CD4-positive, CD25-positive, alpha-beta regulatory T cell (primary cell): Measurements from ENCODE around the gene PCGF3. TPM values are rescaled to one million over a fixed set of nuclear protein-coding genes. Genes with fewer than 3 reads are reported as not detected.

Experiments used
- ATAC-seq, 2 donors: fragments of 150-1000 bp; cut with Tn5 transposase; one replicate each; pipeline ENCODE4 v1.10.0; 2021; ENCODE audit warnings: low read depth in 2 of 2, moderate number of reproducible peaks in 2 of 2, moderate library complexity in 1 of 2
- DNase-seq, 3 donors: peaks; one replicate each; pipeline versions ENCODE4 v3.0.0 to v3.0.0-alpha.2; 2012 to 2022; ENCODE audit warnings: mixed read lengths in 1 of 3
- H3K27ac ChIP-seq: one replicate; pipeline ENCODE4 v1.7.0; 2013; ENCODE audit warnings: mild to moderate bottlenecking, low read length; ENCODE audit not compliant: insufficient read depth, poor library complexity, severe bottlenecking
- H3K27me3 ChIP-seq: one replicate; pipeline ENCODE4 v1.7.0; 2013; ENCODE audit warnings: low read length; ENCODE audit not compliant: control insufficient read depth, insufficient read depth
- H3K36me3 ChIP-seq: one replicate; pipeline ENCODE4 v1.7.0; 2013; ENCODE audit warnings: mild to moderate bottlenecking, low read length, moderate library complexity; ENCODE audit not compliant: control insufficient read depth, insufficient read depth
- H3K4me1 ChIP-seq: 2 replicates; pipeline ENCODE4 v1.7.0; 2013; ENCODE audit warnings: mild to moderate bottlenecking, low read length; ENCODE audit not compliant: insufficient read depth, control insufficient read depth, poor library complexity, severe bottlenecking
- H3K4me3 ChIP-seq: one replicate; pipeline ENCODE4 v1.7.0; 2013; ENCODE audit warnings: low read depth, mild to moderate bottlenecking, low read length, moderate library complexity
- H3K9me3 ChIP-seq, 2 experiments: 1 replicate in 1 of 2; 2 replicates in 1 of 2; pipeline ENCODE4 v1.7.0; 2013; ENCODE audit warnings: low read length in 2 of 2, mild to moderate bottlenecking in 1 of 2, moderate library complexity in 1 of 2; ENCODE audit not compliant: control insufficient read depth in 2 of 2
- H3K27ac Mint-ChIP-seq, 3 donors: one replicate each; pipeline ENCODE4 v1.8.0; 2020 to 2022; ENCODE audit warnings: mild to moderate bottlenecking in 3 of 3, mixed read lengths in 3 of 3, moderate library complexity in 2 of 3
- H3K27me3 Mint-ChIP-seq: one replicate; pipeline ENCODE4 v1.8.0; 2022; ENCODE audit warnings: mild to moderate bottlenecking, mixed read lengths
- H3K36me3 Mint-ChIP-seq: one replicate; pipeline ENCODE4 v1.8.0; 2020; ENCODE audit warnings: mixed read lengths
- H3K4me1 Mint-ChIP-seq, 4 donors: one replicate each; pipeline ENCODE4 v1.8.0; 2020 to 2022; ENCODE audit warnings: mixed read lengths in 4 of 4, mild to moderate bottlenecking in 1 of 4
- H3K4me3 Mint-ChIP-seq, 4 donors: one replicate each; pipeline ENCODE4 v1.8.0; 2020 to 2022; ENCODE audit warnings: mild to moderate bottlenecking in 4 of 4, mixed read lengths in 4 of 4, moderate library complexity in 3 of 4
- H3K9me3 Mint-ChIP-seq, 7 donors: one replicate each; pipeline ENCODE4 v1.8.0; 2020 to 2022; ENCODE audit warnings: mixed read lengths in 7 of 7, mild to moderate bottlenecking in 3 of 7, moderate library complexity in 2 of 7
- polyA plus RNA-seq, 4 donors: library from polyadenylated mRNA; unstranded; fragments of 300-500 nt; fragmentation: Illumina TruSeq; gene quantifications; one replicate each; pipeline ENCODE4 v1.2.3, GENCODE V29; 2021
- total RNA-seq: library from RNA; stranded (reverse); gene quantifications from one replicate; pipeline ENCODE4 v1.2.3, GENCODE V29; 2022

PCGF3 gene
- total and polyA plus RNA-seq, 5 donors from 2014 or later: 3.2 to 71.8 (median 4.8) TPM

DNA sequence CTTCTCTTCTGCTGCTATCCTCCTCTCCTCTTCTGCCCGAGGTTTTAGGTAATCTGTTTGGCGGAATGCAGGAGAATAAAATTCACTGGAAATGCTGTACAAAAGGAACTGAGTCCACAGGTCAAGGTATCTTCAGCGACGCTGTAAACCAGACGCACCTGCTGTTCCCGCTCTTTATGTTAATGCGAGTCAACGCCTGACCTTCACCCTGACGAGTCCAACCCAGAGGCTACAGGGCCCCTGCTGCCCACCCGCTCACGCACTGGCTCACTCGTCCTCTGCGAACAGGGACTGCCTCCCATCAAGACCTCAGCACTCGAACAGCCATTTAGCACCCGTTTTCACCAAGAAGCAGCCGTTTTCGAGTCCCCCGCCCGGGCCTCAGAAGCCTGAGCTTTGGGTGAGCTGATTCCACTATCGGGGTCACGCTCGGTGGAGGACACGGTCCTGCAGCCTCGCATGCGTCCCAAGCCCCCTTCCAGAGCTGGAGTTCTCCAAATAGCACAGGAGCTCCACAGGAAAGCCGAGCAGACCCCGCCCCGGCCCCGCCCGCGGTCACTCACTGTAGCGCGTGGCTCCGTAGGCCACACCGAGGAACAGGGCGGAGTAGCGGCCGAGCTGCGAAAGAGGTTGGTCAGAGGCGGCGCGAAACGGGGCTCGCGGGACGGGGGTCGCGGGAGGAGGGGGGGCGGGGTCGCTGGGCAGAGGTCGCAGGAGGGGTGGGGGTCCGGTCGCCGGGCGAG, 32.1 kb upstream of the PCGF3 start:
- H3K36me3 Mint-ChIP-seq: peaks cover 10% of the 10 kb centered on the region
- Histone ChIP-seq H3K36me3 (peaks cover 22% of the 10 kb centered on the region), H3K4me3 (peak overlapping the region; percentile 55), H3K27ac (peak overlapping the region; percentile 97), H3K9me3 (no peaks in the 10 kb centered on the region), H3K27me3 (no peaks in the 10 kb centered on the region), H3K4me1 (peaks cover 21% of the 10 kb centered on the region)
- H3K9me3 Mint-ChIP-seq: no peaks in the 10 kb centered on the region
- DNase-seq: no peak
- H3K4me1 Mint-ChIP-seq: peaks cover 0 to 16% (median 0%) of the 10 kb centered on the region in 4 donors
- peaks cover 6% of the 10 kb centered on the region for H3K27me3 Mint-ChIP-seq
- H3K27ac Mint-ChIP-seq: peak overlapping the region in 2 of 3 donors; percentile 9 to 69
- H3K4me3 Mint-ChIP-seq: peak overlapping the region; percentile 88 to 97 (median 90)
- no peak for ATAC-seq

DNA sequence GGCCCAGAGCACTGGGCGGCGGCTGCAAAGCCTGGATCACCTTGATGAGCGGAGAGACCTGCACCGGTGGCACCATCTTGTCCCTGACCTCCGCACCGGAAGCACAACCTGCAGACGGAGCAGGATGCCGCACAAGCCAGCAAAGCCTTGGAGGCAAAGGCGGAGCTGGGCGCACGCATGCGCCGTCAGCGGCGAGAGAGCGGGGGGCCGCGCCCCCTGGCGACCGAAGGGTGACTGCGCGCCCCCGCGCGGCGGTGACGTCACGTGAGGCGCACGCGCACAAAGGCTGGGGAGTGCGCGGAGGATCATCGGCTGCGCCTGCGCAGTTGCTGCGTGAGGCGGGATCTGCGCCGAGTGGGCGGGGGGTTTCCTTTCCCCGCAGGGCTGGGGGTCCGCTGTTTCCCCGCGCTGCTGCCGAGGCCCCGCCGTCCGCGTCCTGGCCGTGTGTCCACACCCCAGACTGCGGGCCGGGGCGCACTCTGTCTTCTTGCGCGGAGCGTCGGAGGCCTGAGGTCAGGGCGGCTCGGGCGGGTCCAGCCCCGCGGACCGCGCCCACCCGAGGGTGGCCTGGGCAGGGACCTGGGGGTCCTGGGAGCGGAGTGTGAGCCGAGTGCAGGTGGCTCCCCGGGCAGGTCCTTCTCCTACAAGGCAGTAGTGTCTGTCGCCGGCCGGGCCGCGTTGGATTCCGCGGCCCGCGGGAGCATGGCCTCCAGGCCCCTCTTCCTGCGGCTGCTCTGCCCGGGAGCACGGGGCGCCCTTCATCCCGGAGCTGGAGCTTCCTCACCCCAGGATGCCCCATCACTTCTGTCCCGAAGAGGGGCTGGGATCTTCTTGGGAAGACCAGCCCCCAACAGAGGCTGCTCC, 31.2 kb upstream of the PCGF3 start, which contains the start of the genes ATP5ME and MYL5:
Gene ATP5ME, minus strand, starts transcription at position 105 of the 864 bp plus-strand sequence. Its CDS starts 29 bp downstream, at position 76.
Gene MYL5, plus strand, starts transcription at position 371 of the 864 bp plus-strand sequence. CDS start 3,485 bp downstream, outside the sequence.
- DNase-seq: peak; percentile 96 to 98 (median 96)
- peaks cover 6% of the 10 kb centered on the region for H3K27me3 Mint-ChIP-seq

DNA sequence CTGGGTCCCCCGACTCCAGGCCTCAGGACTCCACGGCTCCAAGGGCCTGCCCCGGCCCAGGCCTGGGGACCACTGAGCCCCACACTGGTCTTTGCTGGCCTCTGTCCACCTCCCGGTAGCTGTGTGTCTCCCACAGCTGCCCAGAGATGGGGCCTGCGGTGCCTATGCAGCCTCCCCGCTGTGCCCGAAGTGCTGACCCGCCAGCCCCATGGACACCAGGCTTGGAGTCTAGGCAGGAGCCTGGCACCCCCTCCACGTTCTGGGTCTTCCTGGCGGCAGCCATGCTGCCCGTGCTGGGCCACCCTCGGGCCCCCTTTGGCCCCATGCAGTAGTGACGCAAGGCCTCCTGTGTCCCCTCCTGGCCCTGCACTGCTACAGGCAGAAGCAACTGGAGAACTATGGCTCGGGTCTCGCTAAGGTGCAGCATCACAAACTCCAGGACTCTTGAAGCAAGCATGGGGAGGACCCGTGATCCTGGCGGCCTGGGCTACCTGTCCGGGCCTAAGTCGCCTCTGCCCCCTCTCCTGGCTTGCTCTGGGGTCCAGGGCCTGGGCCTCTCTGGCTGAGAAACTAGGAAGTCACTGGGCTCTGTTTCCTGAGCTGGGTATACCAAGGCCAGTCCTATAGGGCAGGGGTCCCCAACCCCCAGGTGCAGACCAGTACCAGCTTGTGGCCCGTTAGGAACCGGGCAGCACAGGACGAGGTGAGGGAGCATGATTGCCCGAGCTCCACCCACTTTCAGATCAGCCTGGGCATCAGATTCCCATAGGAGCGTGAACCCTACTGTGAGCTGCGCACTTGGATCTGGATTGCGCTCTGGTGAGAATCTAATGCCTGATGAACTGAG, 30.4 kb upstream of the PCGF3 start:
- Mint-ChIP-seq H3K36me3 (peaks cover 10% of the 10 kb centered on the region), H3K27me3 (peaks cover 6% of the 10 kb centered on the region), H3K27ac (peak overlapping the region in 2 of 3 donors; percentile 20 to 94), H3K9me3 (no peaks in the 10 kb centered on the region), H3K4me1 (peaks cover 0 to 18% (median 0%) of the 10 kb centered on the region in 4 donors), H3K4me3 (peak overlapping the region; percentile 88 to 97 (median 90))
- Histone ChIP-seq H3K4me3 (no peak overlapping the region), H3K27ac (peak overlapping the region; percentile 97), H3K4me1 (peaks cover 24% of the 10 kb centered on the region), H3K36me3 (peaks cover 22% of the 10 kb centered on the region), H3K27me3 (no peaks in the 10 kb centered on the region), H3K9me3 (no peaks in the 10 kb centered on the region)
- ATAC-seq (no peak), DNase-seq (no peak)

More for the DNA sequence above, 31.2 kb upstream of the PCGF3 start, which contains the start of the genes ATP5ME and MYL5:
- Histone ChIP-seq H3K27me3 (no peaks in the 10 kb centered on the region), H3K36me3 (peaks cover 22% of the 10 kb centered on the region), H3K27ac (peak within 1 kb of the TSS; percentile 97), H3K9me3 (no peaks in the 10 kb centered on the region), H3K4me3 (peak within 1 kb of the TSS; percentile 55), H3K4me1 (peaks cover 21% of the 10 kb centered on the region)
- Mint-ChIP-seq H3K36me3 (peaks cover 10% of the 10 kb centered on the region), H3K9me3 (no peaks in the 10 kb centered on the region), H3K27ac (peak within 1 kb of the TSS; percentile 69 to 94 (median 86)), H3K4me1 (peaks cover 0 to 16% (median 0%) of the 10 kb centered on the region in 4 donors), H3K4me3 (peak within 1 kb of the TSS; percentile 88 to 97 (median 92))
- ATAC-seq: peak; percentile 93 to 94

DNA sequence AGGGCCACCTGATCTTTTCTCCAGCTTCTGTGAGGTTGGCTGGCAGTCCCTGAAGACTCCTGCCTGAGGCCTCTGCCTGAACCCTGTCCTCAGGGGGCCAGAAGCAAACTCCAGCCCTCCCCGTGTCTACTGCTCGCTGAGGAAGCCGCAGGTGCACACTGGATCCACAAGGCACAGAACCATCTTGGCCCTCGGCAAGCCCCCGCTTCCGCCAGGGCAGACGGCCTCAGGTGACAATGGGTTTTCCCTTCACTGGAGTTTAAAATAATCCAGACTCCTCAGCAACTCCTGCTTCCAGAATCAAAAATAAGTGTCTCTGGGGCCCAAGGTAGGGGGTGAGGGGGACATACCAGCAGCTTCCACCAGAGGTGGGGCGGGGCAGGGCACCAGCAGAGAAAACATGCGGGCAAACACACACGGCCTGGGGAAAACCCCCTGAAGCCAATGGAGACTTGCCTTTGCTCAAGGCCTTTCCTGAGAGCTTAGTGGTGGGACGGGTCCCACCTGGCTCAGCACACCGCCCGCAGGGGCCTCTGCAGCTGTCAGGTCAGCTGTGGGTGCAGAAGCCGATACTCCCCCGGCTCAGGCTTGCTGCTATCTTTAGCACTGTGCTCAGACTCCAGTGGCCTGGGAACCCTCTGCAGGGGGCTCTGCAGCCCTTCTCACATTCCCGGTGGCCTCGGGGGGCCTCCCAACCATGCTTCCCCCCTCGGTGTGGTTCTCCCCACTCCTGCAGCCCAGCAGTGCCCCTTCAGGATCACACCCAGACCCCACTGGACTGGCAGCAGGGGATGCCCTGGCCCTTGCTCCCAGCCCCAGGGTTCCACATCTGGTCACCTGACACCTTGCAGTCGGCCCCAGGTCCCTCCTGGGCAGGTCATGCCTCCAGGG, 29.4 kb upstream of the PCGF3 start:
- ATAC-seq: no peak
- Mint-ChIP-seq H3K9me3 (no peaks in the 10 kb centered on the region), H3K27ac (peak overlapping the region in 1 of 3 donors; percentile 32), H3K27me3 (peaks cover 6% of the 10 kb centered on the region), H3K4me1 (peaks cover 0 to 25% (median 0%) of the 10 kb centered on the region in 4 donors), H3K36me3 (peaks cover 4% of the 10 kb centered on the region), H3K4me3 (peak overlapping the region; percentile 88 to 97 (median 90))
- Histone ChIP-seq H3K4me1 (peaks cover 33% of the 10 kb centered on the region), H3K27ac (no peak overlapping the region), H3K4me3 (no peak overlapping the region), H3K27me3 (no peaks in the 10 kb centered on the region), H3K9me3 (no peaks in the 10 kb centered on the region), H3K36me3 (peaks cover 14% of the 10 kb centered on the region)
- DNase-seq: no peak

DNA sequence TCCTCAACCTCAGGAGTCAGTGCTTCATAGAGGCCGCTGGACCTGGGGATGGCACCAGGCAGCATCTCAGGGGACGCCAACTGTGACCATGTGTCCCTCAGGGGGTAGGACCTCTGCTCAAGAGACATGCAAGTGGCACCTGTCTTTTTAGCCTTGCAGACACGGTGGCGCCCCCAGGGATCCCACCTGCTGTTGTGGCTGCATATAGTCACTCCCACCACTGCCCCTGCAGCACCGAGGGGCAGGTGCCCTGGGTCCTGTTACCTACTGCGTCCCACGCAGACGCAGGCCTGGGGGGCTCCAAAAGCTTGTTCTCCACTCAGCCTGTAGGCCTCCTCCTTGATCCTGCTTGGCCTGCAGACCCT, 28.8 kb upstream of the PCGF3 start:
- peaks cover 33% of the 10 kb centered on the region for H3K4me1 ChIP-seq
- H3K27me3 ChIP-seq: no peaks in the 10 kb centered on the region
- Mint-ChIP-seq H3K27me3 (peaks cover 6% of the 10 kb centered on the region), H3K27ac (peak overlapping the region in 2 of 3 donors; percentile 32 to 55), H3K4me1 (peaks cover 0 to 25% (median 0%) of the 10 kb centered on the region in 4 donors), H3K36me3 (peaks cover 4% of the 10 kb centered on the region), H3K9me3 (no peaks in the 10 kb centered on the region), H3K4me3 (peak overlapping the region in 3 of 4 donors; percentile 32 to 91 (median 88))
- no peak overlapping the region for H3K27ac ChIP-seq
- no peaks in the 10 kb centered on the region for H3K9me3 ChIP-seq
- peaks cover 10% of the 10 kb centered on the region for H3K36me3 ChIP-seq
- ATAC-seq (no peak), DNase-seq (no peak)
- H3K4me3 ChIP-seq: no peak overlapping the region

DNA sequence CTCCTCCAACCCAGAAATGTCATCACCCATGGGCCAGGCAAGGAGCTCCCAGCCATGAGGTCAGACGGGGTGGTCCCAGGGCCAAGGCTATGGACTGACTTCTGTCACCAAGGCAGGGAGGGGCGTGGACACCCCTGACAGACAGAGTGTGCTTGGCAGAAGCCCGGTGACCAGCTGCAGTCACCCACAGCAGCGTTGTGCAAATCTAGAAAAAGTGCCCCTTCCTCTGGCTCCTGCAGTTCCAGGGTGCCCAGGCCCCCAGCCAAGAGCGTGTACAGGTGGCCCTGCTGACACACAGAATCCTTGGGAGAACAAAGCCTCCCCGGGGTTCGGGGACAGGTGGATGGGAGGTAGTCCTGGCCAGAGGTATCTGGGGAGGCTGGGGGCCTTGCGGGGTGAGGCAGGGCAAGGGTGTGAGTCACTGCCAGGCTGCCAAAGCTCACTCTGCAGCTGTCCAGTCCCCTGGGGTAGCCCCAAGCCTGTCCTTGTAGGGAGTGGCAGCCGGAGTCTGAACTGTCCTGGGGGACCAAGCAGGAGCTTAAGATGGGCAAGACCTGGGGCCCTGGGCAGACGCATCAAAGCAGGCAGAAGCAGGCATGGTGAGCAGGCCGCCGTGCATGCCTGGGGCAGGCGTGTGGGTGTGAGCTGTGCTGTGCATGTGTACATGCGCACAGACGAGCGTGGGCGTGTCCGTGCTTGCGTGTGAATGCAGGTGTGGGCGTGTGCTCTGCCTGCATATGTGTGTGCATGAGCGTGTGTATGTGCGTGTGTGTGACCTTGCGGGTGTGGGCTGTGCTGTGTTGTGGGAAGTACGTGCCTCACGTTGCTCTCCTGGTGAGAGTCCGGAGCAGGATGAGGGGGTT, 28.0 kb upstream of the PCGF3 start:
- Mint-ChIP-seq H3K27me3 (peaks cover 6% of the 10 kb centered on the region), H3K4me3 (peak overlapping the region in 2 of 4 donors; percentile 13 to 50), H3K27ac (peak overlapping the region in 1 of 3 donors; percentile 71), H3K9me3 (no peaks in the 10 kb centered on the region), H3K36me3 (no peaks in the 10 kb centered on the region), H3K4me1 (peaks cover 0 to 27% (median 0%) of the 10 kb centered on the region in 4 donors)
- no peak for ATAC-seq
- Histone ChIP-seq H3K27me3 (no peaks in the 10 kb centered on the region), H3K4me3 (no peak overlapping the region), H3K4me1 (peaks cover 33% of the 10 kb centered on the region), H3K36me3 (peaks cover 2% of the 10 kb centered on the region), H3K27ac (no peak overlapping the region), H3K9me3 (no peaks in the 10 kb centered on the region)
- DNase-seq: no peak
